Activated T-cell treated with anti-CD3 and anti-CD28 coated beads, Interleukin-2, amount 50 U/mL, for 72 hours (primary cell): ENCODE measurements around the gene CDKL1. TPM values are rescaled to one million over a fixed set of nuclear protein-coding genes. Genes with fewer than 3 reads are reported as not detected.
A peak's percentile ranks its signal among the peaks of the same experiment; 100 is the strongest.
"Not testable (repeated sequence)": the region's sequence is repeated elsewhere in the genome, so short reads cannot be mapped to it uniquely, and the experiment has no call there.

Source experiments
- ATAC-seq, 2 donors: fragments of 150-1000 bp; cut with Tn5 transposase; replicated peaks in 1 of 2; 2 replicates each; pipeline ENCODE4 v1.10.0; 2021; ENCODE audit warnings: moderate library complexity in 2 of 2, mild to moderate bottlenecking in 1 of 2
- DNase-seq, 2 donors: peaks; one replicate each; pipeline ENCODE4 v3.0.0; 2021 to 2022; ENCODE audit warnings: mixed read lengths in 1 of 2
- H3K27ac Mint-ChIP-seq: one replicate; pipeline ENCODE4 v1.8.0; 2022; ENCODE audit warnings: mild to moderate bottlenecking, moderate library complexity, mixed read lengths
- H3K27me3 Mint-ChIP-seq: one replicate; pipeline ENCODE4 v1.8.0; 2022; ENCODE audit warnings: low read depth, mixed read lengths
- H3K36me3 Mint-ChIP-seq, 2 donors: one replicate each; pipeline ENCODE4 v1.8.0; 2022; ENCODE audit warnings: mixed read lengths in 2 of 2, mild to moderate bottlenecking in 1 of 2; ENCODE audit not compliant: insufficient read depth in 2 of 2
- H3K4me1 Mint-ChIP-seq: one replicate; pipeline ENCODE4 v1.8.0; 2022; ENCODE audit warnings: low read depth, mixed read lengths
- H3K4me3 Mint-ChIP-seq, 2 donors: one replicate each; pipeline ENCODE4 v1.8.0; 2022; ENCODE audit warnings: mild to moderate bottlenecking in 2 of 2, mixed read lengths in 2 of 2, moderate library complexity in 2 of 2
- H3K9me3 Mint-ChIP-seq, 2 donors: one replicate each; pipeline ENCODE4 v1.8.0; 2022; ENCODE audit warnings: mixed read lengths in 2 of 2
- total RNA-seq, 2 donors: library from RNA; stranded (reverse); gene quantifications; one replicate each; pipeline ENCODE4 v1.2.3, GENCODE V29; 2022

CDKL1 gene
- total RNA-seq, 2 donors from 2014 or later, result 6.3 to 9.3 TPM

DNA sequence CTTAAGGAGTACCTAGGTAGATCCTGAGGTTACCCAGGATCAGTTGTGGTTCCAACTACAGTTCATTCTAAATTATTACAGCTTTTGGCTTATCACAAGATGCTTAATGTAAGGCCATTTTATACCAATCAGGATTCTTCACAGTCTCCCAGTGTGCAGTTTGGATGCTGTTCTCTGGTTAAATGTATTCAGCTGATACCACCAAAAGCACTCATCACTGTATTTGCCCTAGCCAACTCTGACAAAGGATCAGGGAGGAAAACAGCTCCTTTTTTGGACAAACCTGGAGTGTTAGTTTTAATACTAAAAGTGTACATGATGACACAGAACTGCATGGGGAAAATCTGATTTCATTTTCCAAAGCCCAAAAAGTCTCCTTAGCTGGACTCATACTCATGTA, 65.1 kb downstream of the CDKL1 start:
- H3K9me3 Mint-ChIP-seq, result no peaks in the 10 kb centered on the region
- H3K4me3 Mint-ChIP-seq, result no peak overlapping the region

DNA sequence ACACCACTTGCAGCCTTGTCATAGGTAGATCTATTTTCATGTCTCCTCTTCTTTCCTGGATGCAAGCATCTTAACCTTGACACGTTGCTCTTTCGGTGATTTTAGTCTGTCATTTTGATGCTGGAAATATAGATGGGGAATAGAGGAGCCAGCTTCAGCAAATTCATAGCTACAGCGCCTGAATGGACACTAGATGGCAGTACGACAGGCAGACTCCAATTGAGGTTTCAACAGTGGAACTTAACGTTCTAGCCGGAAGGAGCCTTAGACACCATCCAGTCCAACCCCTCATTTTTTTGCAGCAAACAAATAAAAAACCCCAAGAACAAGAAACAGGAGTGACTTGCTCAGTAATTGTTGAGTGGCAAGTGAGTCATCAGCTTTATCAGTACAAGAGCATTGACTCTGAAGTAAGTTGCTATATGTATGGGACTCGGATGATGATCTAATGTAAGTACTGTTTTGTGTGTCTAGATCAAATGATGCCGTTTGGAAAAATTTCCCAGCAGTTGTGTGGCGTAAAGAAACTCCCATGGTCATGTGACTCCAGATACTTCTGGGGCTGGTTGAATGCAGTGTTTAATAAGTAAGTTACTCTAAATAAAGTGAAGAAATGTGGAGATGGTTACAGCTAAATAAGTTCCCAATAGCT, 75.5 kb downstream of the CDKL1 start:
- DNase-seq (peak; percentile 70 to 75), ATAC-seq (peak; percentile 96)
- Mint-ChIP-seq H3K36me3 (peaks cover 2 to 6% of the 10 kb centered on the region in 2 donors), H3K4me1 (peaks cover 9% of the 10 kb centered on the region), H3K27ac (no peak overlapping the region), H3K9me3 (peaks cover 0 to 1% of the 10 kb centered on the region in 2 donors), H3K4me3 (no peak overlapping the region), H3K27me3 (no peaks in the 10 kb centered on the region)

More for the DNA sequence above, 65.1 kb downstream of the CDKL1 start:
- Mint-ChIP-seq H3K4me1 (peaks cover 14% of the 10 kb centered on the region), H3K27me3 (no peaks in the 10 kb centered on the region), H3K27ac (no peak overlapping the region), H3K36me3 (no peaks in the 10 kb centered on the region)
- no peak for DNase-seq
- ATAC-seq, result no peak

- Mint-ChIP-seq H3K27me3 (no peaks in the 10 kb centered on the region), H3K27ac (no peak overlapping the region), H3K36me3 (peaks cover 2 to 11% of the 10 kb centered on the region in 2 donors), H3K9me3 (peaks cover 0 to 1% of the 10 kb centered on the region in 2 donors), H3K4me1 (peaks cover 14% of the 10 kb centered on the region), H3K4me3 (no peak overlapping the region)
- DNase-seq, result peak in 1 of 2 donors; percentile 18
- ATAC-seq, result peak in 1 of 2 donors; percentile 16
Observed at GRCh38 chr14:50320283-50320682, 76.4 kb downstream of the CDKL1 start.

DNA sequence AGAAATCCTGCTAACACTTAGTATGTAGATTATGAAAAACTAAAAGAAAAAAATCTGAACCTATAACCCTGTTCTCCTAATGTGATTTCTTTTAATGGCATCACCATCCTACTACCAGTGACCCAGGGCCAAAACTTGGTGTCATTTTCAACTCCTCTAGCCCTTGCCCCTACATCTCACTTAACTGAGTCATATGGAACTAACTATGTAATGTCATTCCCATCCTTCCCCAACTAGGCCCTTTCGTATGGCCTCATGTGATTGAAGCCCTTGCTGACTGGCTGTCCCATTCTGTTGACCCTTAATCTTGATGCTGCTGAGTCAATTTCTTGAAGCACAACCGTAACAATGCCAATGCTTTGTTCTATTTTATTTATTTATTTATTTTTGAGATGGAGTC, 77.0 kb downstream of the CDKL1 start:
- Mint-ChIP-seq H3K4me1 (peaks cover 14% of the 10 kb centered on the region), H3K27me3 (no peaks in the 10 kb centered on the region), H3K27ac (no peak overlapping the region), H3K4me3 (no peak overlapping the region), H3K9me3 (peaks cover 0 to 1% of the 10 kb centered on the region in 2 donors), H3K36me3 (peaks cover 2 to 9% of the 10 kb centered on the region in 2 donors)
- no peak for ATAC-seq
- no peak for DNase-seq

- peaks cover 3 to 11% of the 10 kb centered on the region in 2 donors for H3K36me3 Mint-ChIP-seq
- DNase-seq, result no peak
- H3K4me3 Mint-ChIP-seq, result no peak overlapping the region
- no peaks in the 10 kb centered on the region for H3K27me3 Mint-ChIP-seq
- no peak for ATAC-seq
- peaks cover under 1 to 1% of the 10 kb centered on the region in 2 donors for H3K9me3 Mint-ChIP-seq
- H3K27ac Mint-ChIP-seq, result no peak overlapping the region
- H3K4me1 Mint-ChIP-seq, result peaks cover 16% of the 10 kb centered on the region
Observed at GRCh38 chr14:50319293-50319692, 77.4 kb downstream of the CDKL1 start.

GRCh38 chr14:50318031-50318626, 78.6 kb downstream of the CDKL1 start:
- peaks cover 8 to 19% of the 10 kb centered on the region in 2 donors for H3K36me3 Mint-ChIP-seq
- H3K9me3 Mint-ChIP-seq, result peaks cover 1 to 3% of the 10 kb centered on the region in 2 donors
- DNase-seq, result no peak
- H3K4me3 Mint-ChIP-seq, result no peak overlapping the region
- peaks cover 28% of the 10 kb centered on the region for H3K4me1 Mint-ChIP-seq
- no peak for ATAC-seq
- H3K27me3 Mint-ChIP-seq, result no peaks in the 10 kb centered on the region
- no peak overlapping the region for H3K27ac Mint-ChIP-seq

DNA sequence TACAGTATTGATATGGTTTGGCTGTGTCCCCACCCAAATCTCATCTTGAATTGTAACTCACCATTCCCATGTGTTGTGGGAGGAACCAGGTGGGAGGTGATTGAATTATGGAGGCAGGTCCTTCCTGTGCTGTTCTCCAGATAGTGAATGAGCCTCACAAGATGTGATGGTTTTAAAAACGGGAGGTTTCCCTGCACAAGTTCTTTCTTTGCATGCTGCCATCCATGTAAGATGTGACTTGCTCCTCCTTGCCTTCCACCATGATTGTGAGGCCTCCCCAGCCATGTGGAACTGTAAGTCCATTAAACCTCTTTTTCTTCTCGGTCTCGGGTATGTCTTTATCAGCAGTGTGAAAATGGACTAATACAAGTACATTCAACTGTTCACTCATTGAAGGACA, 82.6 kb downstream of the CDKL1 start:
- not testable (repeated sequence) for H3K27me3 Mint-ChIP-seq
- H3K4me1 Mint-ChIP-seq, result peaks cover 45% of the 10 kb centered on the region

DNA sequence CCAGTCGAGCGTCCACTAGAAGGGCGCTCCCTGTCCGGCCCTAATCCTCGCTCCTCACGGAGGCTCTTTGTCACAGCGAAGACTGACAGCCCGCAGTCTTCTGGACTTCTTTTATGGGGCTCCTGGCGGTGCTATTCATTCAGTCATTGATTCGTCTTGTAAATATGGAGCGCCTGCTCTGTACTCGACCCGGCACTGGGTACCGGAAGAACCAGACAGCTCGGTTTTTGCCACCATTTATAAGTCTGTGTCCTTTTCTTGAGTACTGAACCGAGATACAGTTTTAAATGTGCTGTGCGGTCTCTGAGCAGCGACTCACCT, 84.0 kb downstream of the CDKL1 start:
- Mint-ChIP-seq H3K27me3 (no peaks in the 10 kb centered on the region), H3K4me1 (peaks cover 50% of the 10 kb centered on the region), H3K36me3 (peaks cover 8 to 19% of the 10 kb centered on the region in 2 donors), H3K27ac (peak overlapping the region; percentile 80), H3K4me3 (peak overlapping the region; percentile 87 to 93), H3K9me3 (peaks cover 1 to 3% of the 10 kb centered on the region in 2 donors)
- ATAC-seq, result peak; percentile 32 to 38
- no peak for DNase-seq

More for the DNA sequence above, 82.6 kb downstream of the CDKL1 start:
- H3K9me3 Mint-ChIP-seq, DNase-seq, ATAC-seq, H3K27ac Mint-ChIP-seq: not testable (repeated sequence)
- H3K4me3 Mint-ChIP-seq, result peak overlapping the region in 1 of 2 donors; percentile 43
- H3K36me3 Mint-ChIP-seq, result peaks cover 8 to 19% of the 10 kb centered on the region in 2 donors

DNA sequence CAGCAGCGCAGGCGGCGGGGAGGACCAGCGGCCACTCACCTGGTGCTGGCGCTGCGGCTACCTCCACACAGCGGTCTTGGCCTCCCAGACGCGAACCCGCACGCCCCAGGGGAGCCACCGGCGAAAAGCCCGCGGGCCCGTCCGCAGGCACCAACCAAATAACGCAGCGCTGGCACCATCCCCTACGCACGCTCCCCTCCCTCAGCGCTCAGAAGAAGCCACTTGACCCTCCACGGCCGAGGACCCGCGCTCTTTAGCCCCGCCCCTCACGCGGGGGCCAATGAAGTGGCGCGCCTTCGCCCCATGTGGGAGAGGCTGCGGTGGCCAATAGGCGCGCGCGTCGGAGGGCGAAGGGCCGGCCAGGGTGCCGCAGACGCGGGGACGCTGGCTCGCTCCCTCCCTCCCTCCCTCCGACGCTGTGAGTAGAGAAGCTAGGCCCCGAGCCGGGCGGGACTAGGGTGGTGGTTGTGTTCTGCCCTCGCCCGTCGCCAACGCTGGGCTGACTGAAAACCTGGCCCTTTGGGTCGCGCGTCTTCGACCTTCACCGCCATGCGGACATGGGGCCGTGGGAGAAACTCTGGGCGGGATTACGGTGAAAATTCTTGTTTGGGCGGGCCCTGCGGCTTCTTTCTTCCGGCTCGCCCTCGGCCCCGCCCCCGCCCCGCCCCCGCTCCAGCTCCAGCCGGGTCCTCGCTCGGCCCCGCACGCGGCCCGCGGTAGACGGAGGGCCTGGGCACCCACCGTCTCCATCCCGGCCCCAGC, 84.5 kb downstream of the CDKL1 start, which contains the start of the genes DMAC2L and L2HGDH:
TSS of gene DMAC2L (plus strand) at position 353 of the 762 bp plus-strand sequence. CDS start 9,164 bp downstream, outside the sequence.
TSS of gene L2HGDH (minus strand) at position 258 of the 762 bp plus-strand sequence. CDS start at position 179, 79 bp downstream.
- H3K4me1 Mint-ChIP-seq, result peaks cover 50% of the 10 kb centered on the region
- H3K36me3 Mint-ChIP-seq, result peaks cover 8 to 19% of the 10 kb centered on the region in 2 donors
- DNase-seq, result peak; percentile 94 to 95
- H3K27me3 Mint-ChIP-seq, result no peaks in the 10 kb centered on the region
- ATAC-seq, result peak; percentile 93 to 95
- H3K9me3 Mint-ChIP-seq, result peaks cover 1 to 3% of the 10 kb centered on the region in 2 donors
- peak within 1 kb of the TSS; percentile 87 to 93 for H3K4me3 Mint-ChIP-seq
- H3K27ac Mint-ChIP-seq, result peak within 1 kb of the TSS; percentile 86

GRCh38 chr14:50311337-50311971, 85.2 kb downstream of the CDKL1 start:
- peak overlapping the region; percentile 76 for H3K27ac Mint-ChIP-seq
- DNase-seq (no peak), ATAC-seq (no peak)
- H3K4me1 Mint-ChIP-seq, result peaks cover 47% of the 10 kb centered on the region
- H3K27me3 Mint-ChIP-seq, result no peaks in the 10 kb centered on the region
- peak overlapping the region; percentile 87 to 93 for H3K4me3 Mint-ChIP-seq
- H3K9me3 Mint-ChIP-seq, result peaks cover 0 to 3% of the 10 kb centered on the region in 2 donors
- H3K36me3 Mint-ChIP-seq, result peaks cover 6 to 19% of the 10 kb centered on the region in 2 donors

DNA sequence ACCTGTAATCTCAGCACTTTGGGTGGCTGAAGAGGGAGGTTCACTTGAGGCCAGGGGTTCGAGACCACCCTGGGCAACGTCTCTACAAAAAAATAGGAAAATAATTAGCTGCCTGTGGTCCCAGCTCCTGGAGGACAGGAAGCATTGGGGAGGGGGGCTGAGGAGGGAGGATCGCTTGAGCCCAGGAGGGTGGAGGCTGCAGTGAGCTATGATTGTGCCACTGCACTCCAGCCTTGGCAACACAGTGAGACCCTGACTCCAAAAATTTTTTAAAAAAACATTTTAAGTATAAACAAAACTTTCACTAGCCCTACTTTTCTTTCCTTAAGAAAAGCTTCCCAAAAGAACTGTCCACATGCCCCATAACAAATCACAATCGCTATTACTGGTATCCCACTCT, 86.2 kb downstream of the CDKL1 start:
- peaks cover 45% of the 10 kb centered on the region for H3K4me1 Mint-ChIP-seq
- DNase-seq (no peak), ATAC-seq (no peak)
- H3K27ac Mint-ChIP-seq, result no peak overlapping the region
- H3K27me3 Mint-ChIP-seq, result no peaks in the 10 kb centered on the region
- peaks cover 0 to 3% of the 10 kb centered on the region in 2 donors for H3K9me3 Mint-ChIP-seq
- peaks cover 6 to 10% of the 10 kb centered on the region in 2 donors for H3K36me3 Mint-ChIP-seq
- peak overlapping the region; percentile 87 to 93 for H3K4me3 Mint-ChIP-seq

GRCh38 chr14:50308363-50308915, 88.2 kb downstream of the CDKL1 start:
- peaks cover 34% of the 10 kb centered on the region for H3K4me1 Mint-ChIP-seq
- no peaks in the 10 kb centered on the region for H3K9me3 Mint-ChIP-seq
- ATAC-seq (no peak), DNase-seq (no peak)
- H3K4me3 Mint-ChIP-seq, result peak overlapping the region in 1 of 2 donors; percentile 28
- H3K36me3 Mint-ChIP-seq, result no peaks in the 10 kb centered on the region
- no peak overlapping the region for H3K27ac Mint-ChIP-seq
- H3K27me3 Mint-ChIP-seq, result no peaks in the 10 kb centered on the region
